ENCODE data around the gene CREBZF.

- TF ChIP-seq CTCF (conservative IDR thresholded peaks at IDR 0.05 in 1 of 2, IDR thresholded peaks at IDR 0.05 in 1 of 2; ENCODE audit: extremely low read depth in 1 of 2, insufficient read depth in 1 of 2, low read depth in 1 of 2, low read length in 2 of 2) = no peak
- TF ChIP-seq EZH2 (IDR thresholded peaks at IDR 0.05; ENCODE audit: borderline replicate concordance, low read length) = no peak
Observed at GRCh38 chr11:85679576-85679975, 14.6 kb upstream of the CREBZF start.

All from mammary epithelial cell (primary cell).